Mammary epithelial cell (primary cell): ENCODE data around the gene UNC80.

ENCODE experiments used
- EZH2 ChIP-seq: IDR thresholded peaks from 2 replicates; pipeline ENCODE4 v1.6.1; 2012; ENCODE audit warnings: low read length, inconsistent platforms, borderline replicate concordance
- TF ChIP-seq, protein P1 (sequence below), 2 donors: IDR thresholded peaks in 1 of 2; conservative IDR thresholded peaks in 1 of 2; 2 replicates each; pipeline ENCODE4 v1.5.1; 2011 to 2012; ENCODE audit warnings: inconsistent platforms in 2 of 2, low read length in 2 of 2, mild to moderate bottlenecking in 2 of 2, control low read depth in 1 of 2, low read depth in 1 of 2; ENCODE audit not compliant: insufficient read depth in 1 of 2; ENCODE audit errors: extremely low read depth in 1 of 2

DNA sequence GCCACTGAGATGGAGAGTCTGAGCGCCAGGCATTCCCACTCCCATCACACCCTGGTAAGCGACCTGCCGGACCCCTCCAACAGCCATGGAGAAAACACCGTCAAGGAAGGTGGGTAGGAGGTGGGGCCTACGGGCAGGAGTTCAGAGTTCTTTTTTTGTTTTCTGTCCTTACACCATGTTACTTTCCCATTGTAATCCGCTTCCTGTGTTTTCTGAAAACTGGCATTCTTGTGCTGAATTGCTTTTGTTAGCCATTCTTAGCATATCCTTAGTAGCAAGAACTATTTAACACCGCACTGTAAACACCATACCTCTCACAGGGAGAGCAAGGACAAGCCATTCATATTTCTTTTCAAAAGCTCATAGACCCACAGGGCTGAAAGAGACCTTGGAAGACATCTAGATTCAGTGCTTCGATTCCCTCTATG lies 46.2 kb downstream of the UNC80 start:
- no peak for TF ChIP-seq EZH2
- TF ChIP-seq, protein P1, sequence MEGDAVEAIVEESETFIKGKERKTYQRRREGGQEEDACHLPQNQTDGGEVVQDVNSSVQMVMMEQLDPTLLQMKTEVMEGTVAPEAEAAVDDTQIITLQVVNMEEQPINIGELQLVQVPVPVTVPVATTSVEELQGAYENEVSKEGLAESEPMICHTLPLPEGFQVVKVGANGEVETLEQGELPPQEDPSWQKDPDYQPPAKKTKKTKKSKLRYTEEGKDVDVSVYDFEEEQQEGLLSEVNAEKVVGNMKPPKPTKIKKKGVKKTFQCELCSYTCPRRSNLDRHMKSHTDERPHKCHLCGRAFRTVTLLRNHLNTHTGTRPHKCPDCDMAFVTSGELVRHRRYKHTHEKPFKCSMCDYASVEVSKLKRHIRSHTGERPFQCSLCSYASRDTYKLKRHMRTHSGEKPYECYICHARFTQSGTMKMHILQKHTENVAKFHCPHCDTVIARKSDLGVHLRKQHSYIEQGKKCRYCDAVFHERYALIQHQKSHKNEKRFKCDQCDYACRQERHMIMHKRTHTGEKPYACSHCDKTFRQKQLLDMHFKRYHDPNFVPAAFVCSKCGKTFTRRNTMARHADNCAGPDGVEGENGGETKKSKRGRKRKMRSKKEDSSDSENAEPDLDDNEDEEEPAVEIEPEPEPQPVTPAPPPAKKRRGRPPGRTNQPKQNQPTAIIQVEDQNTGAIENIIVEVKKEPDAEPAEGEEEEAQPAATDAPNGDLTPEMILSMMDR (conservative IDR thresholded peaks at IDR 0.05 in 1 of 2, IDR thresholded peaks at IDR 0.05 in 1 of 2; ENCODE audit: extremely low read depth in 1 of 2, insufficient read depth in 1 of 2, low read depth in 1 of 2, low read length in 2 of 2): no peak
